SK-N-SH (cell line): ENCODE data around the gene METTL27. TPM values are rescaled to one million over a fixed set of nuclear protein-coding genes. Genes with fewer than 3 reads are reported as not detected.

Experiments used
- CTCF ChIA-PET: fragments of 300-600, 350-600 bp; formaldehyde crosslinking; extraction: SDS; loops from one replicate; lab custom pipeline; 2021; lab: Yijun Ruan, JAX
- POLR2A ChIA-PET: fragments of 350-600 bp; sonication (Branson Sonifier 250); formaldehyde crosslinking; extraction: SDS; loops from one replicate; lab custom pipeline; 2020; ENCODE audit warnings: antibody characterized with exemption, inconsistent platforms; lab: Yijun Ruan, JAX
- DNase-seq: peaks from one replicate; pipeline ENCODE4 v3.0.0; 2012
- H2AFZ ChIP-seq: fragments of 200-600 bp; sonication (generic); 2 replicates; pipeline ENCODE4 v1.8.1; 2016; ENCODE audit warnings: antibody characterized with exemption, mild to moderate bottlenecking, low read depth
- H3F3A ChIP-seq: fragments of 200-600 bp; sonication (generic); replicated peaks from 2 replicates; pipeline ENCODE3; 2016; ENCODE audit warnings: antibody characterized with exemption, mild to moderate bottlenecking; ENCODE audit not compliant: insufficient read depth
- H3K27ac ChIP-seq, 2 experiments: fragments of 200-500 bp in 1 of 2; fragments of 200-600 bp in 1 of 2; sonication (Bioruptor generic) in 1 of 2; sonication (generic), shearing (Covaris generic) in 1 of 2; 2 replicates each; pipeline versions ENCODE4 v1.5.1 to v1.6.1; 2014 to 2016; ENCODE audit warnings: low read depth in 2 of 2, inconsistent platforms in 1 of 2, low read length in 1 of 2, mild to moderate bottlenecking in 1 of 2, mixed read lengths in 1 of 2
- H3K27me3 ChIP-seq: fragments of 200-600 bp; sonication (generic), shearing (Covaris generic); 2 replicates; pipeline ENCODE4 v1.6.1; 2016; ENCODE audit warnings: mixed run types; ENCODE audit not compliant: insufficient read depth
- H3K36me3 ChIP-seq, 2 experiments: fragments of 200-500 bp in 1 of 2; fragments of 200-600 bp in 1 of 2; sonication (Bioruptor generic) in 1 of 2; sonication (generic) in 1 of 2; replicated peaks in 1 of 2; 2 replicates each; pipeline versions ENCODE3 to v1.5.1; 2014 to 2016; ENCODE audit warnings: low read length in 1 of 2, mild to moderate bottlenecking in 1 of 2; ENCODE audit not compliant: insufficient read depth in 2 of 2, control insufficient read depth in 1 of 2
- H3K4me1 ChIP-seq, 2 experiments: fragments of 200-500 bp in 1 of 2; fragments of 200-600 bp in 1 of 2; sonication (Bioruptor generic) in 1 of 2; sonication (generic), shearing (Covaris generic) in 1 of 2; 2 replicates each; pipeline versions ENCODE4 v1.5.1 to v1.6.1; 2014 to 2016; ENCODE audit warnings: low read depth in 1 of 2, low read length in 1 of 2, mixed run types in 1 of 2; ENCODE audit not compliant: insufficient read depth in 2 of 2, control insufficient read depth in 1 of 2
- H3K4me2 ChIP-seq: fragments of 200-600 bp; sonication (generic), shearing (Covaris generic); 2 replicates; pipeline ENCODE4 v1.6.1; 2017; ENCODE audit warnings: mixed run types
- H3K4me3 ChIP-seq, 2 experiments: fragments of 200-500 bp in 1 of 2; fragments of 200-600 bp in 1 of 2; sonication (Bioruptor generic) in 1 of 2; sonication (generic), shearing (Covaris generic) in 1 of 2; 2 replicates each; pipeline versions ENCODE4 v1.5.1 to v1.8.1; 2014 to 2016; ENCODE audit warnings: low read depth in 2 of 2, inconsistent platforms in 1 of 2, low read length in 1 of 2, mild to moderate bottlenecking in 1 of 2, mixed read lengths in 1 of 2, moderate library complexity in 1 of 2
- H3K79me2 ChIP-seq: fragments of 200-600 bp; sonication (generic); 2 replicates; pipeline ENCODE4 v1.8.1; 2017; ENCODE audit warnings: mild to moderate bottlenecking; ENCODE audit not compliant: insufficient read depth
- H3K9ac ChIP-seq: fragments of 200-600 bp; sonication (generic); 2 replicates; pipeline ENCODE4 v1.6.1; 2017; ENCODE audit warnings: mixed run types
- H3K9me2 ChIP-seq: fragments of 200-600 bp; sonication (generic); 2 replicates; pipeline ENCODE4 v1.6.1; 2017; ENCODE audit warnings: mixed run types
- H3K9me3 ChIP-seq: fragments of 200-600 bp; sonication (generic); 2 replicates; pipeline ENCODE4 v1.6.1; 2017; ENCODE audit warnings: mixed run types, mild to moderate bottlenecking, moderate library complexity
- H4K20me1 ChIP-seq: fragments of 200-600 bp; sonication (generic); 2 replicates; pipeline ENCODE4 v1.6.1; 2017; ENCODE audit warnings: mild to moderate bottlenecking, mixed run types; ENCODE audit not compliant: insufficient read depth
- CHD2 ChIP-seq: fragments of 150-350 bp; IDR thresholded peaks from 2 replicates; pipeline ENCODE4 v1.6.1; 2018; ENCODE audit warnings: low read length; ENCODE audit not compliant: partially characterized antibody
- EZH2phosphoT487 ChIP-seq: fragments of 200-600 bp; sonication (generic); IDR thresholded peaks from 2 replicates; pipeline ENCODE4 v1.6.1; 2017; ENCODE audit warnings: low read depth, mixed run types, mild to moderate bottlenecking, antibody characterized with exemption, moderate library complexity, borderline replicate concordance
- FOSL2 ChIP-seq: IDR thresholded peaks from 2 replicates; pipeline ENCODE4 v1.4.0; 2012; ENCODE audit warnings: low read depth, mild to moderate bottlenecking, moderate library complexity, borderline replicate concordance
- GABPA ChIP-seq: IDR thresholded peaks from 2 replicates; pipeline ENCODE4 v1.4.0; 2012; ENCODE audit warnings: low read depth, mild to moderate bottlenecking
- GATA2 ChIP-seq: sonication (generic); formaldehyde crosslinking; IDR thresholded peaks from 2 replicates; pipeline ENCODE4 v1.5.0; 2020; ENCODE audit warnings: mild to moderate bottlenecking, missing genetic modification reagents
- IRF3 ChIP-seq: fragments of 150-350 bp; IDR thresholded peaks from 2 replicates; pipeline ENCODE4 v1.6.1; 2016; ENCODE audit warnings: mild to moderate bottlenecking, low read depth, low read length
- JUND ChIP-seq: IDR thresholded peaks from 2 replicates; pipeline ENCODE4 v1.4.0; 2012
- MEF2A ChIP-seq: IDR thresholded peaks from 2 replicates; pipeline ENCODE4 v1.4.0; 2012; ENCODE audit warnings: low read depth, borderline replicate concordance
- NRF1 ChIP-seq: IDR thresholded peaks from 2 replicates; pipeline ENCODE4 v1.6.1; 2012; ENCODE audit warnings: low read depth, mild to moderate bottlenecking, low read length
- PBX3 ChIP-seq: IDR thresholded peaks from 2 replicates; pipeline ENCODE4; 2012
- RFX5 ChIP-seq: IDR thresholded peaks from 2 replicates; pipeline ENCODE4 v1.6.1; 2012; ENCODE audit warnings: mild to moderate bottlenecking, improper control_type of control experiment, low read length
- RXRA ChIP-seq: IDR thresholded peaks from 2 replicates; pipeline ENCODE4 v1.4.0; 2012; ENCODE audit warnings: low read depth, mild to moderate bottlenecking, borderline replicate concordance
- SIN3A ChIP-seq: IDR thresholded peaks from 2 replicates; pipeline ENCODE4 v1.6.1; 2012; ENCODE audit warnings: low read depth, mild to moderate bottlenecking, low read length, moderate library complexity, borderline replicate concordance
- SMC3 ChIP-seq: IDR thresholded peaks from 2 replicates; pipeline ENCODE4 v1.6.1; 2012; ENCODE audit warnings: low read depth, low read length, improper control_type of control experiment
- TCF12 ChIP-seq: IDR thresholded peaks from 2 replicates; pipeline ENCODE4 v1.4.0; 2012
- TEAD4 ChIP-seq: IDR thresholded peaks from 2 replicates; pipeline ENCODE4 v1.4.0; 2012; ENCODE audit warnings: mild to moderate bottlenecking, borderline replicate concordance; ENCODE audit not compliant: insufficient read depth
- WGBS: methylation state at CpG from one replicate; pipeline ENCODE4 v1.1.6; 2017; ENCODE audit warnings: low lambda C conversion rate; 5-methylcytosine and 5-hydroxymethylcytosine counted together
- polyA plus RNA-seq, 3 experiments: library from polyadenylated mRNA; depleted of rRNA; stranded (reverse); fragments of >200 nt; gene quantifications; 2 replicates each; pipeline ENCODE4 v1.2.3, GENCODE V29; 2012
- TF ChIP-seq, protein P1 (sequence below): IDR thresholded peaks from 2 replicates; pipeline ENCODE4 v1.4.0; 2012; ENCODE audit warnings: low read depth, borderline replicate concordance
- TF ChIP-seq, protein P2 (sequence below): IDR thresholded peaks from 2 replicates; pipeline ENCODE4 v1.4.0; 2012; ENCODE audit warnings: low read depth, borderline replicate concordance
- TF ChIP-seq, protein P3 (sequence below): fragments of 200-600 bp; sonication (generic); IDR thresholded peaks from 2 replicates; pipeline ENCODE4 v1.6.1; 2017; ENCODE audit warnings: antibody characterized with exemption, mild to moderate bottlenecking, moderate library complexity

The METTL27 gene
- polyA plus RNA-seq, 1 of the 3 experiments (the other 2 are of a cell fraction) = 3.1 TPM

DNA sequence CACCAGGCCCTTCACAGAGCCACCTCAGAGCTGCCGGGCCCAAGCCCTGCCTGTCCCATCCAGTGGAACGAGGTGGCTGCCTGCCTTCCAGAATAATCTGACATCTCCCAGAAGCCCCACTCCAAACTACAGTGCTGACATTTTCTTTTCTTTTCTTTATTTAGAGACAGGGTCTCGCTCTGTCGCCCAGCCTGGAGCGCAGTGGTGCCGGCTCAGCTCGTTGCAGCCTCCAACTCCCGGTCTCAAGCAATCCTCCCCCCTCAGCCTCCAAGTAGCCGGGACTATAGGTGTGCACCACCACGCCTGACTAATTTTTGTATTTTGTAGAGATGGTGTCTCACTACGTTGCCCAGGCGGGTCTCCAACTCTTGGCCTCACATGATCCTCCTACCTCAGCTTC, 19.0 kb upstream of the METTL27 start:
- Histone ChIP-seq H2AFZ (no peak overlapping the region), H3K9me2 (no peaks in the 10 kb centered on the region), H4K20me1 (no peaks in the 10 kb centered on the region), H3K79me2 (no peaks in the 10 kb centered on the region), H3K4me3 (no peak overlapping the region), H3K27me3 (no peaks in the 10 kb centered on the region), H3K4me2 (no peak overlapping the region), H3K36me3 (no peaks in the 10 kb centered on the region), H3F3A (peaks cover 6% of the 10 kb centered on the region), H3K4me1 (peaks cover 0 to 14% of the 10 kb centered on the region in 2 experiments; a peak in 1 of 4 replicates), H3K9me3 (no peaks in the 10 kb centered on the region), H3K27ac (no peak overlapping the region), H3K9ac (no peak overlapping the region)
- DNase-seq = no peak
- ChIA-PET POLR2A (no interaction called here), CTCF (interaction anchor here (0.9 to 1.5 kb wide), 3 partner anchors 19 to 165 kb away, joined by 3 to 5 read pairs (median 3); no protein-coding TSS in a partner anchor)
- TF ChIP-seq JUND = no peak
- TF ChIP-seq IRF3 = no peak
- TF ChIP-seq RXRA = no peak
- TF ChIP-seq GATA2 (CRISPR knock-in tag) = no peak
- TF ChIP-seq SIN3A = no peak
- TF ChIP-seq, protein P1, sequence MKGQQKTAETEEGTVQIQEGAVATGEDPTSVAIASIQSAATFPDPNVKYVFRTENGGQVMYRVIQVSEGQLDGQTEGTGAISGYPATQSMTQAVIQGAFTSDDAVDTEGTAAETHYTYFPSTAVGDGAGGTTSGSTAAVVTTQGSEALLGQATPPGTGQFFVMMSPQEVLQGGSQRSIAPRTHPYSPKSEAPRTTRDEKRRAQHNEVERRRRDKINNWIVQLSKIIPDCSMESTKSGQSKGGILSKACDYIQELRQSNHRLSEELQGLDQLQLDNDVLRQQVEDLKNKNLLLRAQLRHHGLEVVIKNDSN = no peak
- TF ChIP-seq, protein P2, sequence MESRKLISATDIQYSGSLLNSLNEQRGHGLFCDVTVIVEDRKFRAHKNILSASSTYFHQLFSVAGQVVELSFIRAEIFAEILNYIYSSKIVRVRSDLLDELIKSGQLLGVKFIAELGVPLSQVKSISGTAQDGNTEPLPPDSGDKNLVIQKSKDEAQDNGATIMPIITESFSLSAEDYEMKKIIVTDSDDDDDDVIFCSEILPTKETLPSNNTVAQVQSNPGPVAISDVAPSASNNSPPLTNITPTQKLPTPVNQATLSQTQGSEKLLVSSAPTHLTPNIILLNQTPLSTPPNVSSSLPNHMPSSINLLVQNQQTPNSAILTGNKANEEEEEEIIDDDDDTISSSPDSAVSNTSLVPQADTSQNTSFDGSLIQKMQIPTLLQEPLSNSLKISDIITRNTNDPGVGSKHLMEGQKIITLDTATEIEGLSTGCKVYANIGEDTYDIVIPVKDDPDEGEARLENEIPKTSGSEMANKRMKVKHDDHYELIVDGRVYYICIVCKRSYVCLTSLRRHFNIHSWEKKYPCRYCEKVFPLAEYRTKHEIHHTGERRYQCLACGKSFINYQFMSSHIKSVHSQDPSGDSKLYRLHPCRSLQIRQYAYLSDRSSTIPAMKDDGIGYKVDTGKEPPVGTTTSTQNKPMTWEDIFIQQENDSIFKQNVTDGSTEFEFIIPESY = no peak
- TF ChIP-seq NRF1 = no peak
- TF ChIP-seq CHD2 = no peak
- TF ChIP-seq RFX5 = no peak
- TF ChIP-seq SMC3 = no peak
- TF ChIP-seq EZH2phosphoT487 = no peak
- no peak for TF ChIP-seq MEF2A
- TF ChIP-seq GABPA = no peak
- no peak for TF ChIP-seq TCF12
- no peak for TF ChIP-seq FOSL2
- TF ChIP-seq TEAD4 = no peak
- TF ChIP-seq, protein P3, sequence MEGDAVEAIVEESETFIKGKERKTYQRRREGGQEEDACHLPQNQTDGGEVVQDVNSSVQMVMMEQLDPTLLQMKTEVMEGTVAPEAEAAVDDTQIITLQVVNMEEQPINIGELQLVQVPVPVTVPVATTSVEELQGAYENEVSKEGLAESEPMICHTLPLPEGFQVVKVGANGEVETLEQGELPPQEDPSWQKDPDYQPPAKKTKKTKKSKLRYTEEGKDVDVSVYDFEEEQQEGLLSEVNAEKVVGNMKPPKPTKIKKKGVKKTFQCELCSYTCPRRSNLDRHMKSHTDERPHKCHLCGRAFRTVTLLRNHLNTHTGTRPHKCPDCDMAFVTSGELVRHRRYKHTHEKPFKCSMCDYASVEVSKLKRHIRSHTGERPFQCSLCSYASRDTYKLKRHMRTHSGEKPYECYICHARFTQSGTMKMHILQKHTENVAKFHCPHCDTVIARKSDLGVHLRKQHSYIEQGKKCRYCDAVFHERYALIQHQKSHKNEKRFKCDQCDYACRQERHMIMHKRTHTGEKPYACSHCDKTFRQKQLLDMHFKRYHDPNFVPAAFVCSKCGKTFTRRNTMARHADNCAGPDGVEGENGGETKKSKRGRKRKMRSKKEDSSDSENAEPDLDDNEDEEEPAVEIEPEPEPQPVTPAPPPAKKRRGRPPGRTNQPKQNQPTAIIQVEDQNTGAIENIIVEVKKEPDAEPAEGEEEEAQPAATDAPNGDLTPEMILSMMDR = no peak
- TF ChIP-seq PBX3 = no peak
- WGBS = 85% methylated on average over 12 of the region's 12 CpGs
